Putamen (tissue), 1 donor: Measurements from ENCODE around the gene CYP24A1.

ENCODE experiments used
- DNase-seq: peaks from one replicate; pipeline ENCODE4 v3.0.0-alpha.2; 2016; ENCODE audit warnings: low spot score

CYP24A1 gene

DNA sequence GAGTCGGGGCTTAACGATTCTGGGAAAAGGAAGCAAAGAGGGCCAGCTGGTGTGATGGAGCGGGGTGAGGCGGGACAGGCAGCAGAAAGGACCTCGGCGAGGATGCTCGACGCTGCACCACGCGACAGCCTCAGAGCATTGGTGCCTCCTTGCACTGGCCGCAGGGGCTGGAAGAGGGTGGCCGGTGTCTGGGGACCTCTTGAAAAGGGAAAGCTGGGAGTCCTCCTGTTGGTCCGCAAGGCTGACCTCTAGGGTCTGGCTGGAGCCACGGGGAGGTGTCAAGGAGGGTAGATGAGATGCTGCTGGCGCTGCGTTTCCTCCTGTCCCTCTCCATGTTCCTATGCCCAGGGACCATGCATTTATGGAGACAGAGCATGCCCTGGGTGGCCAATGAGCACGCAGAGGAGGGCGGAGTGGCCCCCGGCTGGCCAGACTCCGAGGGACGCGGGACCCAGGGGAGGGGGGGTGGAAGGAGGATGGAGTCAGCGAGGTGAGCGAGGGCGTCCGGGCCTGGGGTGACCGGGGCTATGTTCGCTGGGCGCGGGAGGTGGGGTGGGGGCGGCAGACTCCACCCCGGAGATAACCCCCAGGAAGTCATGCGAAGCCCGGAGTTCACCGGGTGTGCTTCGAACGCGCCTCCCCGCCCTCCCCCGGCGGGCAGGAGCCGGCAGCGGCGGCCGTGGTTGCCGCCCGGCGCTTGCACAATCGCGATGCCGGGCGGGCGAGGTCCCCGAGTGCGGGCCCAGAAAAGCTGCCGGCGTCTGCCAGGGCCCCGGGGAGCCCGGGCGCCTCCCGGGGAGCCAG, at the start of gene CYP24A1:
CYP24A1 (minus strand) TSS at position 334 of the 804 bp plus-strand sequence. CDS start 407 bp downstream, outside the sequence.
- DNase-seq = no peak

DNA sequence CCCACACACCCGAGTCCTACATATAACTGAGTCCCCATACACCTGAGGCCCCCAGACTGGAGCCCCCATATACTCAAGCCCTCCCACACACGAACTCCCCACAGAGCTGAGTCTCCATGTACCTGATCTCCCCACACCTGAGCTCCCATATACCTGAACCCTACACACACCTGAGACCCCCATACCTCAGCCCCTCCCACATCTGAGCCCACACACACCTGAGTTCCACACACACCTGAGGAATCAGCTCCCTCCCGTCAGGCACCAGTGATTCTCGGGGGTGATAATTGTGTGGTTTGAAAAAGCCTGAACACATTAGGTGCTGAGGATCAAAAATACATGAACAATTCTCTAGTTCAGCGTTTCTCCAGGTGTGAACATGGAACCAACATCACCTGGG, 49.5 kb upstream of the CYP24A1 start:
- DNase-seq = no peak

DNA sequence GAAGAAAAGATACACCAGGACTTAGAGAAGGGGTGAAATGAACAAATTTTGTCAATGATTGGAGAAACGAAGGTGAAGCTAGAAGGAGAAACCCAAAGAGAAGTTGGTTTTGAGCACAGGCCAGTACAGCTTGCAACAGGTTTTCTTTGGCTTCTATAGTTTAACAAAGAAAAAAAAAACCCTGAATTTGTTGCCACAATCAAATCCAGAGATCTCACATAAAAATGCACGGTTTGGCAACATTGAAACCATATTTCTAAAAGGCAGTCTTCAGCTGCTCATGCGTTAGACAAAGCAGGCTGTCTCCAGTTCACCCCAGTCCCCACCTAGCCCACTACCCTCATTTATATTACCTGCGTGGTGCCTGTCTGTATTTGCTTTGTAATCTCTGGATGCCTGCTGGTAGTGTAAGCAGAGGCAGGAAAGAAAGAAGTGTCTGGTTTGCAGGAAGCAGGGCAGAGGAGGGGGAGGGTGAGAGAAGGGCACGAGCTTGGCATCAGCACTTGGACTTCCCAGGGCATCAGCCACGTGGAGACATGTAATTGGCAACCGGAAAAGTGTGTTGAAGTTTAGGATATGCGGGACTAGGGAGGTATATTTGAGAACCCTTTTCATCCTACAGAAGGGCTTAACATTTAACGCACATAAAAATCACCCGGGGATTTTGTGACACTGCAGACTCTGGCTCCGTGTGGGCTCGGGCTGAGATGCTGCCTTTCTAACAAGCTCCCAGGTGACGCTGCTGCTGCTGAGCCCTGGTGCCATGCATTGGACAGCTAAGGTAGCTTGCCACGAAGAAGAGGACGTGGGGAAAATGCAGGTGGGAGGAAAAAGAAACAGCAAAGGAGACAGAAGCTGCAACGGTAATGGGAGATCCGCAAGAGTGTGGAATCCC, 48.5 kb upstream of the CYP24A1 start:
- no peak for DNase-seq

DNA sequence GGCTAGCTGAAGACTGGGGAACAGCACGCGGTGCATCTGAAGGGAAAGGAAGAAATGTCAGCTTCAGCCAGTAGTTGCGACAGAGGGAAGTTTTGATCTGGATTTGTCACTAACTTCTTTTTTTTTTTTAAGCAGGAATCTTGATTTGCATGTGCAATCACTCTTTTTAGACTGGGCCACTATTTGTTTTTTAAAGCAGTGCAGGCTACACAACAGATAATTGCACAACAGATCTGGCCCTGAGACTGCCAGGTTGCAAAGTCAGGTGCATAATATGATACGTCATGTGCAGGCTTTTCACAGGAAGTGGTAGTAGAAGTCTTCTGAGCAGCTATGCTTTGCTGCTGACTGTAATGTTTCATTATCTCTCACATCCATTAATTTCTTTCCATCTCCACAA, 47.6 kb upstream of the CYP24A1 start:
- DNase-seq = no peak

DNA sequence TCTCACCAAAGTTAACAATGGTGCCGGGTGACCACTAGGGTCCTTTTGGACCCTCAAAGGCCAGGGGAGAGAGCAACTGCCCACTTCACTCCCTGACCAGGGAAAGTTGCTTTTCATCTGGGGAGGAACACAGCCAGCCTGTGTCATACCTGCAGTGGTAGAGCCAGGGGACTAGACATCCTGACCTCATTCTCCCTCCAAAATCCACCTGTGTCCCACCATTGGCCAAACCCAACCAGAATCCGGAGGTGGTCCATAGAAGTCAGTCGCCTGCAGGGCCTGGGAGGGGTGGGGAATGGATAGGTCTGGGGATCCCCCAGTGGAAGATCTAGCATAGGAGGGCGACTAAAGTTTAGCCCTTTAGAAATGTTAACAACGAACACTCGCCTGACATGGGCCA, 46.9 kb upstream of the CYP24A1 start:
- no peak for DNase-seq

DNA sequence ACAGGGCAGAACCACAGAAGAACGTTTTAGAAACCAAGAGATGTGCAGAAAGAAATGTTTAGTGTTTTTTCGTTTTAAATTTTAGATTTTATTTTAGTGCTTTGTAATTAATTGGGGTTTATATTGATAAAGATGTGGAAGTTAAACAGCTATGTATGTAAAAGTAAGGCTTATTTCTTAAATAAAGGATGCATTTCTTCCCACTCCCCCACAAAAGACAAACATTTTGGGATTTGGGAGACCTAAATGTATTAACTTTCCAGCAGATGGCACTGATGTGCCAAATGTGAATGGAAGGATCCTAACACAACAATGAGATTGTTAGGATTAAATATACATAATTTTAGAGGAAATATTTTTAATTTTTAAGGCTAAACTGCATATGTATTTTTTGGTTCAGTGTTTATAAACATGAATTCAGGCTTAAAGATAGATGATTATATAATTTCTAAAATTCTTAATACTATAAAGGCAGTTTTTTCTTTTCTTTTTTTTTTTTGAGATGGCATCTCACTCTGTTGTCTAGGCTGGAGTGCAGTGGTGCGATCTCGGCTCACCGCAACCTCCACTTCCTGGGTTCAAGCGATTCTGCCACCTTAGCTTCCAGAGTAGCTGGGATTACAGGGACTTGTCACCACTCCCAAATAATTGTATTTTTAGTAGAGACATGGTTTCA, 46.1 kb upstream of the CYP24A1 start:
- DNase-seq = no peak

DNA sequence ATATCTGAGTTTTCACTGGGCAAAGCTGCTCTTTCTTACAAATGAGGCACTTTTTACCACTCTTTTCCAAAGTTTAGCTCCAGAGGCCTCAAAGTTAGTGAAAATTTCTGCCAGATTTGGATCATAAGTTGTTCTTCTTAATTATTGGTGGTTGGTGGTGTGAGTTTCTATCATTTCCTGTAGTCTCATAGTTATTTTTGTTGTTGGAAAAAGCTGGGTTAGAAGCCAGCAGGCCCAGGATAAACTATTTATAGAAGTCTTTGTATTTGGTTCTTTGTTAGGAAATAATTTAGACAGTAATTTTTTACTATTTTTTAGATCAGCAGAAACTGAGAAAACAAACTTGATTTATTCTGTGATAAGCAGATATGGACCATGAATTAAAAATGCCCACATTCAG, 44.7 kb upstream of the CYP24A1 start:
- DNase-seq = no peak

DNA sequence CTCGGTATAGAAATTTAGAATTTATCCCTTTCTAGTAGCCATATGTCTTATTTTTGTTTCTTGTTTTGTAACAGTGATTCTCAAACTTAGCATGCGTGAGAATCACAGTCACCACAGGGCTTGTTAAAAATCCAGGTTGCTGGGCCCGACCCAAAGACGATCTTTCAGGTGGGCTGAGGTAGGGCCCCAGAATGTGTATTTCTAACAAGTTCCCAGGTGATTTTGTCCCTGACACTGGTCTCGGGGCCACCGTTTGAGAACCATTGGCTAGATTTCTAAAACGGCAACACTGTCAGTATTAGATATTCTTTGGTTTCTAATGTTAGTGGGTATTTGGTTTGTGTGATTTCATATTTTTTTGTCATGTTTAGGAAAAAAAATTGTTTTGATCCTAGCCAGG, 44.0 kb upstream of the CYP24A1 start:
- DNase-seq = no peak

DNA sequence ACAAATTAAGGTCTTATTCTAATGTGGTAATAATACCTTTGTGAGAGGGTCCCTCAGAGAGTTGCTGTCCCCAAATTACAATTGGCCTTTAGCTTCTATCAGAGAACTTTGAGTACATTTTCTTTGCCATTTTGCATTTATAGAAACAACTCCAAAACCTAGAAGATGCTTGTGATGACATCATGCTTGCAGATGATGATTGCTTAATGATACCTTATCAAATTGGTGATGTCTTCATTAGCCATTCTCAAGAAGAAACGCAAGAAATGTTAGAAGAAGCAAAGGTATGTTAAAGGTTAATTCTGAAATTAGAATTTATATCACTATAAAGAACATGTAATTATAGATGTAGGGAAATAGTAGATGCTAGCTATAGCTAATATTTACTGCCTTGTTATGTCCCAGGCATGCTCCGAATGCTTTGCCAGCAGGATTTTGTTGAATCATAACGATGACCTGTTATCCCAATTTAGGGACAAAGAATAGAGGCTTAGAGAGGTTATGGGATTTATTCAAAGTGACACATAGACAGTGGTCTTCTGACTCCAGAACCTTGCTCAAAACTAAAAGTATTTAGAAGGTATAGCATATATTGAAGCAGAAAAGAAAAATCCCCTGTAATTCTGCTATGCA, 41.5 kb upstream of the CYP24A1 start:
- no peak for DNase-seq

DNA sequence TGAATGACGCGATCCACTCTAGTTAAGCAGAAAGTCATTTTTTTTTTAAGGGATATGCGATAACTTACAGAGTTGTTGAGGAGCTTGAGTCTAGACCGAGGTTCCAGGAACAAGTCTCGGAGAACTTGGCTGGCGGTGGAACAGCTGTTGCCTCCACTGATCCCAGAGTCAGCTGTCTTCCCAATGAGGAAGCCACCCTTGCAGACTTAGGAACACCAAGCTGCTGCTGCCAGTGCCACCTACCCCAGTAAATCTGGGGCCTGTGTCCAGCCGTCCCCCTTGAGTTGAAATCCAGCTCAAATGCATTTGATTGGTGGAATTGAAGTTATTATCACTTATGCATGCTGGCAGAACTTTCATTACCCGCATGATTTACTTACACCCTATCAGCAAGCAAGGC, 40.8 kb upstream of the CYP24A1 start:
- no peak for DNase-seq

DNA sequence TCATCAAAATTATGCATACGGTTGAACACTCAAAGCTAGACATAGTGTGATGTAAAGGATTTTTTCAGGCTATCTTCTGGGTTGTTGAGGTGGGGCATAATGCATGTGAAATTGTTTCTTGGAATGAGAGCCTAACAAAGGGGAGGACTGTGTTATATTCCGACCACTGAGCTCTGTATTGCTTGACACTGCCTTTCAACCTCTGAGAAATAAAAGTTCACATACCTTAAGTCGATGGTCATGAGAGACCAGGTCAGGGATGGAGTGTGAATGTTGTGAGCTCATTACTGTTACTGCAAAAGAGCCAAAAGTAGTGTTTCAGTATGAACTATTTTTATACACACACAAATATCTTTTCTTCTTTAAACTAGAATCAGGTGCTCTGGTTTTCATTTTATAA, 39.1 kb upstream of the CYP24A1 start:
- no peak for DNase-seq

DNA sequence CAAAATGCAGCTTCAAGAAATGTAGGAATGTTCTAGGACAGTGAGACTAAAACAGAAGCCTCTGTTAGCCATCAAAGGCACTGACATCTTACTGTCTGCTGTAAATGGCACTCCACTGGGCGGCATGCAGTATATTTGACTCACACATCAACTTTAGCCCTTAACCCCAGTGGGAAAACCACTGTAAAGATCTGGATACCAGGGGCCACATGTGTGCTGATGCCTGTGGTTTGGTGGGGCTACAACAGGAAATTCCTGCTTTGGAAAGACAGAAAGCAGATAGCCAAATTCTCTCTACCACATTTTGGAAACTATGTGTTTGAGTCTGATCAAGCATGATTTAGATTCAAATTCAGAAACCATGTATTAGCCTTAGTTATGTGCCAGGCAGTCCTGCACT, 38.4 kb upstream of the CYP24A1 start:
- DNase-seq = no peak

DNA sequence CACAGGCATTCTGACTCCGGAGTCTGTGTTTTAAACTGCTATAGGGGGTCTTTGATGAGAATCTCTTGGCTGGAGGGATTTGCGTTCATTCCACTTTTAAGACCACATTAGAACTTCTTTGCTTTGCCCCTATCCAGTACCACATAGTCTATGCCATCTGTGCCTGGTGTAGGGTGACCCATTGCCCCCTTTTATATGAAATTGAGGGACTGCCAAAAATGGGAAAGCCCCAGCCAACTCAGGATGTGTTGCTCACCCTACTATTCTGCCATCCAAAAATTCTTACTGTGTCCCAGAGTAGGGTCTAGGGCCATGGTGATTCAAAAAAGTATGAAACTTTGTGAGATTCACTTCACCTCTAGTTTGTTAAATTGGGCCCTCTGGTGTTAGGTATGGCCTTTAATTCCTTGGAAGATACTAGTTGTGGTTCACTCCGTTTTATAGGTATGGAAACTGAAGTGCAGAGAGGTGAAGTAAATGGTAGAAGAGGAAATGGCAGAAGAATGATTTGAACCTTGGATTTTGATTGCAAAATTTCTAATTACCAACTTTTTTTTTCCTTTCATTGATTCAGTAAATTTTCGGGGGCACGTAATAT, 35.5 kb upstream of the CYP24A1 start:
- DNase-seq = no peak

DNA sequence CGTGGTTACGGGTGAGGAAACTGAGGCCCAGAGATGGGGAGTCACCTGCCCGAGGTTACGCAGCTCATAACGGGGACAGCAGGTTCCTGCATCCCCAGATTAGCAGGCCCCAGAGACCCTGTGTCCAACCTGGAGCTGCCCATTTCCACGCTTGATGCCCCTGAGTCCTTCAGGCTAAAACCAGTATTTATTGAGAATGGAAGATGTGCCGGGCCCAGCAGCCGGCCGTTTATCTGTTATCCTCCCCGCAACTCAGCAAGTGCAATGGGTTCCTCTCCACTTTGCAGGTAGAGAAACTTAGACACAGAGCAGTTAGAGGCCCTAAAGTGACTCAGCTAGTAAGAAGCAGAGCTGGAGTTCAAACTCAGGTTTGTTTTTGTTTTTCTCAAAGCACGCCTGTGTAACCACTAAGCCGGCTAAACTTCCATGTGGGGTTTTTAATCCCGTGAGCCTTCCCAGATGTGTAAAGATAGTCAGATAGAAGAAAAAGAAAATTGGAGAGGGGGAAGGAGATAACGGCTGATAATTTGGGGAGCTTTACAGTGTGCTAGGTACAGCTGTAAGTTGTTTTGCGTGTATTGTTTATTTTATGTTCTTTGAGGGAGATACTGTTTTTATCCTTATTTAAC, 34.9 kb upstream of the CYP24A1 start:
- no peak for DNase-seq

DNA sequence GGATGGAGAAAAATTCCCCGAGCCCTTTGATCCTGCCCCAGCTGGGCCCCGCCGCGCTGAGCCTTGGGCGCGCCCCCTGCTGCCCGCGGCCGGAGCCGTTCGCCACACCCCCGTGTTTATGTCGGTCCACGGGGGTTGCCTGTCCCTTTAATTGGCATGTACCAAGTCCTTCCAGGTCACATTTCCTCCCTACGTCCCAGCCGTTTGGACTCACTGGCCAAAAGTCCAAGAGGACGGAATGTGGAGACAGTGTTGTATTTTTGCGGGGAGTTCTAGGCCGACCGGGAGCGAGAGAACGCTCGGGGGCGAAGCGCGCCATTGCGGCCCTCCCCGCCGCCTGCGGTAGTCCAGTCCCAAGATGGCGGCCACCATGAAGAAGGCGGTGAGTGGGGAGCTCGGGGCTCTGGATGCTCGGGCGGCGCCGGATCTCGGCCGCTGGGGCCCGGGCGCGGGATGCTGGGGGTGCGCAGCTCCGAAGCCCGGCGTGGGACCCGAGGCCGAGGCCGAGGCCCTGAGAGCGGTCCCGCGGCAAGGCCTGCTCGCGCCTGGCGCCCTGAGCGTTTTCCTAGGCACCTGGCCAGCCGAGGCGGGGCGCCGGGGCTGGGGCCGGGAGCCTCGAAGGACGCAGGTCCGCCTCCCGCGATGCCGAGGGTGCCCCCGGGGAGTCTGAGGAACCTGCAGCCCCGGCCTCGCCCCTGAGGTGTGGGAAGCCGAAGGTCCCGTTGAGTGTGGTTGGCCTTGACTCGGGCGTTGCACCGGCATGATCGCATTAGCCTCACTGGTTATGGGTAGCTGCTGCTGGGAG, 34.2 kb upstream of the CYP24A1 start, which contains the start of gene PFDN4:
PFDN4 (plus strand) TSS at position 345 of the 805 bp plus-strand sequence; CDS start at position 359, 14 bp downstream.
- DNase-seq = peak; percentile 83

DNA sequence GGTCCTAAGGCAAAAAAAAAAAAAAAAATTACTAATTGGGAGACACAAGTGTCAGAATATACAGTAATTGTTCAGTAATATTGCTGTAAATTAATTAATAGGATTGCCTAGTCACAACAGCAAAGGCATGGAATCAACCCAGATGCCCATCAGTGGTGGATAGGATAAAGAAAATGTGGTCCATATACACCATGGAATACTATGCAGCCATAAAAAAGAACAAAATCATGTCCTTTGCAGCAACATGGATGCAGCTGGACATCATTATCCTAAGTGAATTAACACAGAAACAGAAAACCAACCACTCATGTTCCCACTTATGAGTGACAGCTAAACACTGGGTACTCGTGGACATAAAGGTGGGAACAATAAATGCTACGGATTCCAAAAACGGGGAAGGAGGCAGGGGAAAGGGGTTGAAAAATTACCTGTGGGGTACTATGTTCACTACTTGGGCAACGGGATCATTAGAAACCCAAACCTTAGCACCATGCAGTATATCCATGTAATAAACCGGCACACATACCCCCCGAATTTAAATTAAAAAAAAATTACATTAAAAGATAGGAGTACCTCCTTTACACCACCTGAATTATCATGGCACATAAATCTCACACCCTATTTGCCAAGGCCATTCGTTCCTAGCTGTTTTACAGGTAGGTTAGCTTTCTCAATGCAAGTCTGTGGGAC, 33.4 kb upstream of the CYP24A1 start:
- no peak for DNase-seq

DNA sequence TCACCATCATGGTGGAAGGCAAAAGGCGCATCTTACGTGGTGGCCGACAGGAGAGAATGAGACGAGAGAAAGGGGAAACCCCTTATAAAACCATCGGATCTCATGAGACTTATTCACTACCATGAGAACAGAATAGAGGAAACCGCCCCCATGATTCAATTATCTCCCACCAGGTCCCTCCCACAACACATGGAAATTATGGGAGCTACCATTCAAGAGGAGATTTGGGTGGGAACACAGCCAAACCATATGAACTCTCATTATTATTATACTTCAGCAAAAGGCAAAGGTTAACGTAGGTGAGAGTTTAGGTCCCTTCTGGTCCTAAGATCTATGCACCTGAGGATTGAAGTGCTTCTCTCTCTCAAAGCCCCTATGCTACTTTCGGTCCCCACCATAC, 31.7 kb upstream of the CYP24A1 start:
- DNase-seq = peak; percentile 55

DNA sequence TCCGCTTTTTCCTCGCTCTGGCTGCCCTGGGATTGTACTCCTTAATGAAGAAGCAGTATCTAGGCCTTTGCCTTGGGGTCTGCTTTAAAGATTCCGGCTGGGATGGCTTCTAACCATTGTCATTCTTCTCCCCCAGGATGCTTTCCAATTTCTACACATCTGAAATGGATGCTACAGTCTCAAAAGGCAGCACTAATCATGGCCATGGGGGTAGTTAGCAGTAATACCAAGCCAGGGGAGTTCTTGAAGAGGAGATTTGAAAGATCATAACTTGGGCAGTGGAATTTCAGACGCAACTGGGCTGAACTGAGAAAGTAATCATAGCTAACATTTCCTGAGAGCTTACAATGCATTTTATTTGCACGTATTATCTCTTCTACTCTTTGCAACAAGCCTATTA, 30.7 kb upstream of the CYP24A1 start:
- DNase-seq = no peak

DNA sequence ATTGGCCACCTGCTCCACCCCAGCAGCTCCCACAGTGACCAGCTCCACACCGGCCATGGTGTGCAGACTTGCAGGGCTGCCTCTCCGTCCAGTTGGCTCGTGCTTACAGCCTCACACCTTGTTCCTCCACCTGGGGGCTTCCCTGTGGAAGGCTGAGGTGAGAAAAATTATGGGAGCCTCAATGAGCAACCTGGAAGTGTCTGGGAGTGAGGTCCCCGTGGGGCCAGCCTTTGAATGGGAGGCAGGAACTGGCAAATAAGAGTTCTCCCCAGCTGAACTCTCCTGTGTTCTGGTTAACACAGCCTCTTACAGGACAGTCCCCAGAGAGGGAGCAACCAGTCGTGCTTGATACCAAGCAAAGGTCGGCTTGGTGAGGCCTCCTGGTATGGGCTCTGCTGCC, 30.3 kb upstream of the CYP24A1 start:
- no peak for DNase-seq

DNA sequence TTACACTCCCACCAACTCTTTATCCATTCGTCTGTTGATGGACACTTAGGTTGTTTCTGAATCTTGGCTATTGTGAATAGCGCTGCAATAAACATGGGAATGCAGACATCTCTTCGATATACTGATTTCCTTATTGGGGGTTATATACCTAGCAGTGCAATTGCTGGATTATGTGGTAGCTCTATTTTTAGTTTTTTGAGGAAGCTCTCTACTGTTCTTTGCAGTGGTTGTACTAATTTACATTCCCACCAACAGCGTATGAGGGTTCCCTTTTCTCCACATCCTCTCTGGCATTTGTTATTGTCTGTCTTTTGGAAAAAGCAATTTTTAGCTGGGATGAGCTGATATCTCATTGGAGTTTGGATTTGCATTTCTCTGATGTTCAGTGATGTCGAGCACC, 29.5 kb upstream of the CYP24A1 start:
- no peak for DNase-seq
